Immature natural killer cell (primary cell): ENCODE data around the gene RNASE3. TPM values are rescaled to one million over a fixed set of nuclear protein-coding genes. Genes with fewer than 3 reads are reported as not detected.
"Not testable (repeated sequence)": the region's sequence is repeated elsewhere in the genome, so short reads cannot be mapped to it uniquely, and the experiment has no call there.

Source experiments
- DNase-seq, 3 donors: peaks; one replicate each; pipeline ENCODE4 v3.0.0; 2022; ENCODE audit warnings: mixed read lengths in 1 of 3
- H3K27ac Mint-ChIP-seq, 6 donors: one replicate each; pipeline ENCODE4 v1.8.0; 2020; ENCODE audit warnings: mixed read lengths in 6 of 6, mild to moderate bottlenecking in 5 of 6, inconsistent platforms in 4 of 6, moderate library complexity in 3 of 6
- H3K27me3 Mint-ChIP-seq, 3 donors: one replicate each; pipeline ENCODE4 v1.8.0; 2020 to 2021; ENCODE audit warnings: low read depth in 3 of 3, mild to moderate bottlenecking in 3 of 3, mixed read lengths in 3 of 3, moderate library complexity in 3 of 3, inconsistent platforms in 1 of 3
- H3K36me3 Mint-ChIP-seq, 3 donors: one replicate each; pipeline ENCODE4 v1.8.0; 2020; ENCODE audit warnings: mixed read lengths in 3 of 3, inconsistent platforms in 2 of 3, mild to moderate bottlenecking in 2 of 3
- H3K4me1 Mint-ChIP-seq, 2 donors: one replicate each; pipeline ENCODE4 v1.8.0; 2020; ENCODE audit warnings: inconsistent platforms in 2 of 2, mild to moderate bottlenecking in 2 of 2, mixed read lengths in 2 of 2, moderate library complexity in 1 of 2
- H3K4me3 Mint-ChIP-seq, 5 donors: one replicate each; pipeline ENCODE4 v1.8.0; 2020; ENCODE audit warnings: mild to moderate bottlenecking in 5 of 5, mixed read lengths in 5 of 5, inconsistent platforms in 3 of 5, moderate library complexity in 3 of 5
- H3K9me3 Mint-ChIP-seq, 6 donors: one replicate each; pipeline ENCODE4 v1.8.0; 2020; ENCODE audit warnings: mild to moderate bottlenecking in 6 of 6, mixed read lengths in 6 of 6, inconsistent platforms in 4 of 6, moderate library complexity in 3 of 6
- polyA plus RNA-seq, 3 donors: library from polyadenylated mRNA; unstranded; fragments of 300-500 nt; fragmentation: Illumina TruSeq; gene quantifications; one replicate each; pipeline ENCODE4 v1.2.3, GENCODE V29; 2021

The RNASE3 gene
- polyA plus RNA-seq, 3 donors from 2014 or later = not detected

DNA sequence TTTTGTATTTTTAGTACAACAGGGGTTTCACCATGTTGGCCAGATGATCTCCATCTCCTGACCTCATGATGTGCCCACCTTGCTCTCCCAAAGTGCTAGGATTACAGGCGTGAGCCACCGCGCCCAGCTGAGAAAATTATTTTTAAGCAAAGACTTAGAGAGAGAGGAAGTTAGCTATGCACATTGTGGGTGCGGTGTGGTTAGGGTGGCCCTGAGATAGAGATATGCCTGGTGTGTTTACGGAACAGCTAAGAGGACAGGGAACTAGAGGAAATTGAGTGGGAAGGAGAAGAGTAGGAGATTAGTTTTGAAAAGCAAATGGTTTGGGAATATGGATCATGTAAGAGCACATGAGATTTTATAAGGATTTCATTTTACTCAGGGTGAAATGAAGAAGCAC lies 10.0 kb upstream of the RNASE3 start:
- DNase-seq, H3K36me3 Mint-ChIP-seq, H3K4me1 Mint-ChIP-seq, H3K9me3 Mint-ChIP-seq: not testable (repeated sequence)
- Mint-ChIP-seq H3K27ac (peak overlapping the region in 1 of 6 donors; percentile 65), H3K4me3 (peak overlapping the region in 3 of 5 donors; percentile 5 to 8 (median 6)), H3K27me3 (peaks cover 0 to 14% (median 1%) of the 10 kb centered on the region in 3 donors)

DNA sequence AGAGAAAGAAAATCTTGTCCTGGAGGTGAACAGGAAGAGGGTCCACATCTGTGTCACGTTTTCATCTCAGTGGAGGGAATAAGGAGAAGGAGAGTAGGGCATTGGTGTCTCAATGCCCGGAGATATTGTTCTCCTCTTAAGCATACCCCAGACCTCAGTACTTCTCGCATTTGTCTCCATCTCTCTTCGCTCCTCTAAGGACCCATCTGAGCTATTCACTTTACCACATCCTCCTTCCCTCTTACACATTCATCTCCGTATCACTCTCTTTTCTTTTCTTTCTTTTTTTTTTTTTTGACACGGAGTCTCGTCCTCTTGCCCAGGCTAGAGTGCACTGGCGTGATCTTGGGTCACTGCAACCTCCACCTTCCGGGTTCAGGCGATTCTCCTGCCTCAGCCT lies 8.4 kb upstream of the RNASE3 start:
- H3K27ac Mint-ChIP-seq, H3K4me1 Mint-ChIP-seq, DNase-seq, H3K36me3 Mint-ChIP-seq, H3K9me3 Mint-ChIP-seq, H3K4me3 Mint-ChIP-seq: not testable (repeated sequence)
- H3K27me3 Mint-ChIP-seq = peaks cover 0 to 14% (median 3%) of the 10 kb centered on the region in 3 donors

DNA sequence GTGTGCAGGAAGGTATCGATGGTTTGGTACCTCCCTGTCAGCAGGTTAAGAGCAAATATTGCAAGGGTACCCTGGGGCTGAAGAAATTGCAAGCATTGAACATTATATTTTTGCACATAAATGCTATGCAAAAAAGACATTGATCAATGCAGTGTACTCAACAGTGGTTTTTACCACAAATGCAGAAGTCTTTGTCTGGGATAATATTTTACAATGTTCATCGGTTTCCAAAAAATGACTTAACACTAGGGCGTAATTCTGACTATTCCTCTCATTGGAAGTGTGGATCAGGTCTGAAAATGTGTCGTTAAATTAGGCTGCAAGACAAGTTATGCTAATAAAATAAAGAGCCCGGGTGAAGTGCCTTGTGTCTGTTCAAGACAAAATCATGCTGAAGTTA lies 2.8 kb upstream of the RNASE3 start:
- H3K9me3 Mint-ChIP-seq, H3K4me3 Mint-ChIP-seq, H3K27ac Mint-ChIP-seq, DNase-seq, H3K4me1 Mint-ChIP-seq, H3K36me3 Mint-ChIP-seq: not testable (repeated sequence)
- peaks cover 3 to 24% (median 3%) of the 10 kb centered on the region in 3 donors for H3K27me3 Mint-ChIP-seq

DNA sequence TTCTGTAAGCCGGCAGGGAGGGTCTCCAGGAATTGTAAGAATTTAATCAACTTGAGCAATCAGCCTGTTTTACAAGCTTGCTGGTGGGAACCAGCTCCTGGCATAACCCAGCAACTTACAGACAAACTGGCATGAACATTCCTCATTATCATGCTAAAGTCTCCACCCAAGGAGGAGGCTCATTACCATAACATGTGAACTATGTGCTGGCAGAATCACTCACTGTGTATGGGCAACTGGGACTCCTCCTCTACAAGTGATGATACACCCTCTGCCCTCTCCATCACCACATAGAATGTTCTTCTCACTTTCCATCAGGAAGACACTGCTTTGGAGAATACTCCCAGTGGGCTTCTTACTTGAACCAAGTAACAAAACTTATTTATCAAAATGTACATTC lies 4.1 kb downstream of the RNASE3 start:
- not testable (repeated sequence) for H3K4me3 Mint-ChIP-seq

DNA sequence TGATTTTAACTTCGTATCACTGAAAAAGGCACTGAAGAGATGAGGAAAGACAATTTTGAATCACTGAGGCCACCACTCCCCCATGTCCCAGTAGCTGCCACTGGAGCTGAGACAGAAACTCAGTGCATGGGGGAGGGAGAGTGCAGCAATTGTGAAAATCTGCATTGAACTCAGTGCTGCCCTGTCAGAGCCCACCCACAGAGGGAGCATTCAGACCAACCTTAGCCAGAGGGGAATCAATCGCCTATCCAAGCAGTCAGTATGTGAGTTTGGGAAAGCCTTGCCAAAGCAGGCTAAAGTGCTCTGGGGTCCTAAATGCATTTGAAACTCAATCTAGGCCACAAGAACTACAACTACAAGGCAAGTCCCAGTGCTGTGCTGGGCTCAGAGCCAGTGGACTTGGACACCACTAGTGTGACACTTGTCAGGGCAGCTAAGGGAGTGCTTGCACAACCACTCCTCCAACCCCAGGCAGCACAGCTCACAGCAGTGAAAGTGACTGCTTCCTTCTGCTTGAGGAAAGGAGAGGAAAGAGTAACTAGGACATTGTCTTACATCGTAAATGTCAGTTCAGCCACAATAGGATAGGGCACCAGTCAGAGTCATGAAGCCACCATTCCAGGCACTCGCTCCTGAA lies 13.3 kb downstream of the RNASE3 start:
- Mint-ChIP-seq H3K4me3 (no peak overlapping the region), H3K27ac (no peak overlapping the region), H3K36me3 (no peaks in the 10 kb centered on the region), H3K9me3 (no peaks in the 10 kb centered on the region), H3K27me3 (peaks cover 0 to 21% (median 4%) of the 10 kb centered on the region in 3 donors), H3K4me1 (no peaks in the 10 kb centered on the region)
- no peak for DNase-seq

More for the DNA sequence above, 4.1 kb downstream of the RNASE3 start:
- not testable (repeated sequence) for H3K4me1 Mint-ChIP-seq, DNase-seq, H3K27ac Mint-ChIP-seq, H3K36me3 Mint-ChIP-seq, H3K9me3 Mint-ChIP-seq
- H3K27me3 Mint-ChIP-seq = peaks cover 3 to 24% (median 5%) of the 10 kb centered on the region in 3 donors

DNA sequence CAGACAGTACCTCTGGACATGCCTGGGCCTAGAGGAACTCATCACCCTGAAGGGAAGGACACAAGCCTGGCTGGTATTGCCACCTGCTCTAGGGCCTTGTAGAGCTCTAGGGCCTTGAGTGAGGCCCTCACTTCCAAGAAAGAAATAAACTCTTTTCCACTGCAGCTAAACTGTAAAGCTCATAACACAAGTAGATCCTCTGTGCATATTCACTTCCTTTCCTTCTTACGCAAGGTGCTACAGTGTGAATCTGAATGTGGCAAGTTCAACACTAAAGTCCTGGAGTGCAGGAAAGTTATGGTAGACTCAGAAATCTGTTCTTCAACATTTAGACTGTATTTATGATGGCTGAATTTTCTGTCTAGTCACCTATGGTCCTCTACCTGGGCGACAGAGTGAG lies 14.5 kb downstream of the RNASE3 start:
- H3K4me1 Mint-ChIP-seq = no peaks in the 10 kb centered on the region
- no peak for DNase-seq
- H3K9me3 Mint-ChIP-seq = no peaks in the 10 kb centered on the region
- peaks cover 0 to 13% (median 0%) of the 10 kb centered on the region in 3 donors for H3K27me3 Mint-ChIP-seq
- H3K27ac Mint-ChIP-seq = no peak overlapping the region
- no peaks in the 10 kb centered on the region for H3K36me3 Mint-ChIP-seq
- H3K4me3 Mint-ChIP-seq = no peak overlapping the region

DNA sequence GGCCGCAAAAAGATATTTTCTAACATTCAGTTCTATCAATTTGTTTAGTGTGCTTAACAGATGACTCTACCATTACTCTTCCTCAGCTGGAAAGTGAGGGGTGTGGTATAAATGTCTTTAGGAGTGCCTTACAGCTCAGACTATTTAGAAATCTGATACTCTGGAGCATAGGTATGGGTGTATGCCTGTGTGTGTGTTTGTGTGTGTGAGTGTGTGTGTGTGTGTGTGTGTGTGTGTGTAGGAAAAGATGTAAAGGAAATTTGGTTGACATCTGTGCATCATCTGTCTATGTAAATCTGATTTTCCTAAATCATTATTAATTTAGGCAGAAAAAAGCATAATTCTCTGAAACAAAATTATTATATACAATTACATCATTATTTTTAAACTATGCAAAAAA lies 16.0 kb downstream of the RNASE3 start:
- no peaks in the 10 kb centered on the region for H3K4me1 Mint-ChIP-seq
- H3K36me3 Mint-ChIP-seq = no peaks in the 10 kb centered on the region
- no peak overlapping the region for H3K4me3 Mint-ChIP-seq
- H3K27ac Mint-ChIP-seq = no peak overlapping the region
- no peak for DNase-seq
- no peaks in the 10 kb centered on the region for H3K9me3 Mint-ChIP-seq
- H3K27me3 Mint-ChIP-seq = peaks cover 0 to 12% (median 3%) of the 10 kb centered on the region in 3 donors

DNA sequence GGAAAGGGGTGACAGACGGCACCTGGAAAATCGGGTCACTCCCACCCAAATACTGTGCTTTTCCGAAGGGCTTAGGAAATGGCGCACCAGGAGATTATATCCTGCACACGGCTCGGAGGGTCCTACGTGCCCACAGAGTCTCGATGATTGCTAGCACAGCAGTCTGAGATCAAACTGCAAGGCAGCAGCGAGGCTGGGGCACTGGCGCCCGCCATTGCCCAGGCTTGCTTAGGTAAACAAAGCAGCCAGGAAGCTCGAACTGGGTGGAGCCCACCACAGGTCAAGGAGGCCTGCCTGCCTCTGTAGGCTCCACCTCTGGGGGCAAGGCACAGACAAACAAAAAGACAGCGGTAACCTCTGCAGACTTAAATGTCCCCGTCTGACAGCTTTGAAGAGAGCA lies 19.6 kb downstream of the RNASE3 start:
- H3K27me3 Mint-ChIP-seq = peaks cover 1 to 14% (median 3%) of the 10 kb centered on the region in 3 donors
- H3K9me3 Mint-ChIP-seq, DNase-seq, H3K4me3 Mint-ChIP-seq, H3K36me3 Mint-ChIP-seq, H3K4me1 Mint-ChIP-seq, H3K27ac Mint-ChIP-seq: not testable (repeated sequence)

DNA sequence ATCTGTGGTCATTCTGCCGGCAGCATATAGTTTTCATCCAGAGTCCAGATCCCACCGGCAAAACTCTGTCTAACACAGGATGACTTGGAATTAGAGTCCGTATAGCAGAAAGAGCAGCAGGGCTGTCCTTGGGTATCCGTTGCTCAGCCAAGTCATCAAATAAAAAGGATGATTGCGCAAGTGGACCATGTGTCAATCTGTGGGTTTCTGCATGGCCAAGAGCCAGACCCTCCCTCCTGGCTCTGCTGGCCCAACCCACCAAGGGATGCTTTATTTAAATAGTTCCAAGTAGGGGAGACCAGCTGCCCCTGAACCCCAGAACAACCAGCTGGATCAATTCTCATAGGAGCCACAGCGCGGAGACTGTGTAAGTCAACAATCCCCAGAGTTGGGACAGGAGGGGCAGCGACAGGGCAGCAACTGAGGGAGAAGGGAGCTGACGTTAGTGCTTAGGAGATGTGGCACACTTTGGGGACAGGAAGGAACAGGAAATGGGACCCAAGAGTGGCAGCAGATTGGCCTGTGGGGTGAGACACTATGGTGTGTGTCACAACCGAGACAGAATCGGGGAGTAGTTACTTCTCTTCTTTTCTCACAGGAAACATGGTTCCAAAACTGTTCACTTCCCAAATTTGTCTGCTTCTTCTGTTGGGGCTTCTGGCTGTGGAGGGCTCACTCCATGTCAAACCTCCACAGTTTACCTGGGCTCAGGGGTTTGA lies 28.0 kb downstream of the RNASE3 start:
- not testable (repeated sequence) for H3K4me3 Mint-ChIP-seq, H3K4me1 Mint-ChIP-seq, H3K36me3 Mint-ChIP-seq, H3K27ac Mint-ChIP-seq, H3K27me3 Mint-ChIP-seq, DNase-seq, H3K9me3 Mint-ChIP-seq

DNA sequence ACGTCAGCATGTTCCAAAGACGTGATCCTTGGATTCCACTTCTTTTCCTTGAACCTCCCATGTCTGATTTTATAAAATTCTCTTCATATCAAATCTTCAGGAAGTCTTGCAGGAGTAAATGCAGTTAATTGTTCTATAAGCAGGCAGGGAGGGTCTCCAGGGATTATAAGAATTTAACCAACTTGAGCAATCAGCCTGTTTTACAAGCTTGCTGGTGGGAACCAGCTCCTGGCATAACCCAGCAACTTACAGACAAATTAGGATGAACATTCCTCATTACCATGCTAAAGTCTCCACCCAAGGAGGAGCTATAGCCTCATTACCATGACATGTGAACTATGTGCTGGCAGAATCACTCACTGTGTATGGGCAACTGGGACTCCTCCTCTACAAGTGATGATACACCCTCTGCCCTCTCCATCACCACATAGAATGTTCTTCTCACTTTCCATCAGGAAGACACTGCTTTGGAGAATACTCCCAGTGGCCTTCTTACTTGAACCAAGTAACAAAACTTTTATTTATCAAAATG lies 32.6 kb downstream of the RNASE3 start:
- H3K27ac Mint-ChIP-seq, H3K4me1 Mint-ChIP-seq, H3K36me3 Mint-ChIP-seq, H3K4me3 Mint-ChIP-seq, H3K9me3 Mint-ChIP-seq, DNase-seq: not testable (repeated sequence)
- H3K27me3 Mint-ChIP-seq = peaks cover 3 to 13% (median 4%) of the 10 kb centered on the region in 3 donors

DNA sequence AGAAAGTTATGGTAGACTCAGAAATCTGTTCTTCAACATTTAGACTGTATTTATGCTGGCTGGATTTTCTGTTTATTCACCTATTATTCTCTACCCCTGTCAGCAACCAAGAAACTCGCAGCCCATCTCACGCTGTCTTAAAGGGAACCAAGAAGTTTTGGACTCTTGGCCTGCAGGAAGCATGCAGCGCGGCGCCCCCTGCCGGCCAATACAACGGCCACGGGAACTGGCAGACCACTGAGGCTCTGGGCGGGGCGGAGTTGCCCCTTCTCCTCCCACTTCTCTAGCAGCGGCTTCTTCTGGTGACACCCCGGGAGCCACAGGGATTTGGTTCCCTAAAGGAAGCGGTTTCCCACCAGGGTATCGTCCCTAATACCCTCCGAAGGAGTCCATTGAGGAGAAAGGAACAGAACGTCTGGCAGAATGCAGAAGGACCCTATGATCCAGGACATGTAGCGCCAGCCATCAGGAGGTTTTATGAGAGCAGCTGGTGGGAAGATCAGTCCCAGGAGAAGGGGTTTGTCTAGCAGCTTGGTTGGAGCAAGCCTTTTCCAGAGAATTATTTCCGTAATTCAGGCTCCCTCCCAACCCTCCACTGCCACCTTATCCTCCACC lies 43.1 kb downstream of the RNASE3 start:
- Mint-ChIP-seq H3K4me3 (no peak overlapping the region), H3K4me1 (no peaks in the 10 kb centered on the region), H3K36me3 (no peaks in the 10 kb centered on the region), H3K27ac (no peak overlapping the region), H3K9me3 (no peaks in the 10 kb centered on the region), H3K27me3 (peaks cover 0 to 10% (median 1%) of the 10 kb centered on the region in 3 donors)
- peak in 2 of 3 donors; percentile 9 to 10 for DNase-seq

DNA sequence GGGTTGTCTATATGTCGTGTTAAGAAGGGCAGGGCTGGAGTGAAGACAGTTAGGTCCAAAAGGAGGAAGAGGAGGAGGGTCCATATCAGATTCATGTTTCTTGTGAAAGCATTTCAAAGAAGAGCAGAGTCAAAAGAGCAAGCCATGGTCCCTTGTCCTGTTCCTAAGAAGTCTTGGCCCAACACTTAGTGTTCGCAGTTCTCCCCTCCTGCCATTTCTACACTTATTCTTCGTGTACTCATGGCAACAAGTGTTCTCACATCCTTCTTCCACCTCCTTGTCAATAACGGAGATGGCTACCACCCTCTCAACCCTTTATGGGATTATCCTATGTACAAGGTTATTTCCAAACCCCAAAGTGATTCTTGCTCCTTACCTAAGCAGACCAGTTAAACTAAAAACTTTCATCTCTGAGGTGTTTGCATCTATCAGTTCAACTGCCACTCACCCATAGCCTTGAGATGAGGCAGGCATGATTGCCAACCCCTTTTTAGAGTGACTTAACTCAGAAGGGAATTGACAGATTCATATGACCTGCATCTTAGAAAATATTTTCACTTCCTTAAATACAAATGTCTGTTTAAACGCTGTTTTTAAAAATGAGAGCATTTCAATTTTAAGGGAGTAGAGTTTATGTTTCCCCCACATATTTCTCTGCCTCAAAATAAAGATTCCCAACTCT lies 44.3 kb downstream of the RNASE3 start:
- Mint-ChIP-seq H3K4me1 (no peaks in the 10 kb centered on the region), H3K27ac (no peak overlapping the region), H3K27me3 (peaks cover 0 to 10% (median 0%) of the 10 kb centered on the region in 3 donors), H3K36me3 (no peaks in the 10 kb centered on the region), H3K9me3 (no peaks in the 10 kb centered on the region), H3K4me3 (no peak overlapping the region)
- DNase-seq = no peak
